Measurements from ENCODE around the gene NELL2. TPM values are rescaled to one million over a fixed set of nuclear protein-coding genes. Genes with fewer than 3 reads are reported as not detected.

NELL2 gene
- total and polyA plus RNA-seq, 4 donors: 0.09 to 0.42 (median 0.17) TPM; not detected in 1

GRCh38 chr12:44525806-44526654 is 350.1 kb downstream of the NELL2 start:
- Histone ChIP-seq H3K9ac (ENCODE audit: low read depth in 1 of 2, low read length in 2 of 2) (no peak overlapping the region), H3K4me3 (ENCODE audit: low read depth in 1 of 3, low read length in 3 of 3) (no peak overlapping the region), H3K27ac (ENCODE audit: low read depth in 1 of 2, low read length in 2 of 2) (no peak overlapping the region), H3K9me3 (ENCODE audit: control insufficient read depth in 4 of 4, low read length in 3 of 4) (no peaks in the 10 kb centered on the region), H3K27me3 (ENCODE audit: control insufficient read depth in 4 of 4, insufficient read depth in 4 of 4, low read length in 3 of 4) (no peaks in the 10 kb centered on the region), H3K4me1 (ENCODE audit: control insufficient read depth in 4 of 4, insufficient read depth in 4 of 4, low read length in 3 of 4) (peaks cover 0 to 2% (median 0%) of the 10 kb centered on the region in 4 donors), H3K36me3 (ENCODE audit: control insufficient read depth in 4 of 4, insufficient read depth in 3 of 4, low read depth in 1 of 4, low read length in 3 of 4) (no peaks in the 10 kb centered on the region)
- WGBS: 62% methylated on average over 4 of the region's 4 CpGs
- no peak for DNase-seq (ENCODE audit: low spot score)
- TF ChIP-seq, protein P1, sequence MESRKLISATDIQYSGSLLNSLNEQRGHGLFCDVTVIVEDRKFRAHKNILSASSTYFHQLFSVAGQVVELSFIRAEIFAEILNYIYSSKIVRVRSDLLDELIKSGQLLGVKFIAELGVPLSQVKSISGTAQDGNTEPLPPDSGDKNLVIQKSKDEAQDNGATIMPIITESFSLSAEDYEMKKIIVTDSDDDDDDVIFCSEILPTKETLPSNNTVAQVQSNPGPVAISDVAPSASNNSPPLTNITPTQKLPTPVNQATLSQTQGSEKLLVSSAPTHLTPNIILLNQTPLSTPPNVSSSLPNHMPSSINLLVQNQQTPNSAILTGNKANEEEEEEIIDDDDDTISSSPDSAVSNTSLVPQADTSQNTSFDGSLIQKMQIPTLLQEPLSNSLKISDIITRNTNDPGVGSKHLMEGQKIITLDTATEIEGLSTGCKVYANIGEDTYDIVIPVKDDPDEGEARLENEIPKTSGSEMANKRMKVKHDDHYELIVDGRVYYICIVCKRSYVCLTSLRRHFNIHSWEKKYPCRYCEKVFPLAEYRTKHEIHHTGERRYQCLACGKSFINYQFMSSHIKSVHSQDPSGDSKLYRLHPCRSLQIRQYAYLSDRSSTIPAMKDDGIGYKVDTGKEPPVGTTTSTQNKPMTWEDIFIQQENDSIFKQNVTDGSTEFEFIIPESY (IDR thresholded peaks at IDR 0.05): no peak
- TF ChIP-seq SP1 (IDR thresholded peaks at IDR 0.05) (no peak), HNF4G (IDR thresholded peaks at IDR 0.05) (no peak), FOXA2 (IDR thresholded peaks at IDR 0.05) (no peak), FOXA1 (IDR thresholded peaks at IDR 0.05) (no peak), JUND (IDR thresholded peaks at IDR 0.05) (no peak), ATF3 (IDR thresholded peaks at IDR 0.05) (no peak), TAF1 (conservative IDR thresholded peaks at IDR 0.05) (no peak), YY1 (IDR thresholded peaks at IDR 0.05) (no peak), RXRA (IDR thresholded peaks at IDR 0.05) (no peak), RAD21 (IDR thresholded peaks at IDR 0.05) (no peak), EGR1 (IDR thresholded peaks at IDR 0.05; ENCODE audit: low read depth in 2 of 2) (no peak), HNF4A (conservative IDR thresholded peaks at IDR 0.05) (no peak), GABPA (IDR thresholded peaks at IDR 0.05 in 1 of 2, conservative IDR thresholded peaks at IDR 0.05 in 1 of 2) (no peak), NR2F2 (IDR thresholded peaks at IDR 0.05) (no peak)
- TF ChIP-seq, protein P2, sequence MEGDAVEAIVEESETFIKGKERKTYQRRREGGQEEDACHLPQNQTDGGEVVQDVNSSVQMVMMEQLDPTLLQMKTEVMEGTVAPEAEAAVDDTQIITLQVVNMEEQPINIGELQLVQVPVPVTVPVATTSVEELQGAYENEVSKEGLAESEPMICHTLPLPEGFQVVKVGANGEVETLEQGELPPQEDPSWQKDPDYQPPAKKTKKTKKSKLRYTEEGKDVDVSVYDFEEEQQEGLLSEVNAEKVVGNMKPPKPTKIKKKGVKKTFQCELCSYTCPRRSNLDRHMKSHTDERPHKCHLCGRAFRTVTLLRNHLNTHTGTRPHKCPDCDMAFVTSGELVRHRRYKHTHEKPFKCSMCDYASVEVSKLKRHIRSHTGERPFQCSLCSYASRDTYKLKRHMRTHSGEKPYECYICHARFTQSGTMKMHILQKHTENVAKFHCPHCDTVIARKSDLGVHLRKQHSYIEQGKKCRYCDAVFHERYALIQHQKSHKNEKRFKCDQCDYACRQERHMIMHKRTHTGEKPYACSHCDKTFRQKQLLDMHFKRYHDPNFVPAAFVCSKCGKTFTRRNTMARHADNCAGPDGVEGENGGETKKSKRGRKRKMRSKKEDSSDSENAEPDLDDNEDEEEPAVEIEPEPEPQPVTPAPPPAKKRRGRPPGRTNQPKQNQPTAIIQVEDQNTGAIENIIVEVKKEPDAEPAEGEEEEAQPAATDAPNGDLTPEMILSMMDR (IDR thresholded peaks at IDR 0.05; ENCODE audit: low read depth, low read length, missing input control): no peak
- TF ChIP-seq, protein P3, sequence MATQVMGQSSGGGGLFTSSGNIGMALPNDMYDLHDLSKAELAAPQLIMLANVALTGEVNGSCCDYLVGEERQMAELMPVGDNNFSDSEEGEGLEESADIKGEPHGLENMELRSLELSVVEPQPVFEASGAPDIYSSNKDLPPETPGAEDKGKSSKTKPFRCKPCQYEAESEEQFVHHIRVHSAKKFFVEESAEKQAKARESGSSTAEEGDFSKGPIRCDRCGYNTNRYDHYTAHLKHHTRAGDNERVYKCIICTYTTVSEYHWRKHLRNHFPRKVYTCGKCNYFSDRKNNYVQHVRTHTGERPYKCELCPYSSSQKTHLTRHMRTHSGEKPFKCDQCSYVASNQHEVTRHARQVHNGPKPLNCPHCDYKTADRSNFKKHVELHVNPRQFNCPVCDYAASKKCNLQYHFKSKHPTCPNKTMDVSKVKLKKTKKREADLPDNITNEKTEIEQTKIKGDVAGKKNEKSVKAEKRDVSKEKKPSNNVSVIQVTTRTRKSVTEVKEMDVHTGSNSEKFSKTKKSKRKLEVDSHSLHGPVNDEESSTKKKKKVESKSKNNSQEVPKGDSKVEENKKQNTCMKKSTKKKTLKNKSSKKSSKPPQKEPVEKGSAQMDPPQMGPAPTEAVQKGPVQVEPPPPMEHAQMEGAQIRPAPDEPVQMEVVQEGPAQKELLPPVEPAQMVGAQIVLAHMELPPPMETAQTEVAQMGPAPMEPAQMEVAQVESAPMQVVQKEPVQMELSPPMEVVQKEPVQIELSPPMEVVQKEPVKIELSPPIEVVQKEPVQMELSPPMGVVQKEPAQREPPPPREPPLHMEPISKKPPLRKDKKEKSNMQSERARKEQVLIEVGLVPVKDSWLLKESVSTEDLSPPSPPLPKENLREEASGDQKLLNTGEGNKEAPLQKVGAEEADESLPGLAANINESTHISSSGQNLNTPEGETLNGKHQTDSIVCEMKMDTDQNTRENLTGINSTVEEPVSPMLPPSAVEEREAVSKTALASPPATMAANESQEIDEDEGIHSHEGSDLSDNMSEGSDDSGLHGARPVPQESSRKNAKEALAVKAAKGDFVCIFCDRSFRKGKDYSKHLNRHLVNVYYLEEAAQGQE (IDR thresholded peaks at IDR 0.05): no peak
- TF ChIP-seq, protein P4, sequence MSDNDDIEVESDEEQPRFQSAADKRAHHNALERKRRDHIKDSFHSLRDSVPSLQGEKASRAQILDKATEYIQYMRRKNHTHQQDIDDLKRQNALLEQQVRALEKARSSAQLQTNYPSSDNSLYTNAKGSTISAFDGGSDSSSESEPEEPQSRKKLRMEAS (IDR thresholded peaks at IDR 0.05): no peak

Measured in liver (tissue), 9 donors.